Right atrium auricular region (tissue), 2 donors: ENCODE data around the gene PCYOX1L. TPM values are rescaled to one million over a fixed set of nuclear protein-coding genes. Genes with fewer than 3 reads are reported as not detected.

Experiments
- DNase-seq: peaks from one replicate; pipeline ENCODE4 v3.0.0-alpha.2; 2019; ENCODE audit warnings: low spot score
- H3K27ac ChIP-seq, 2 donors: fragments of 200-600 bp; sonication (generic); 1 replicate in 1 of 2; 2 replicates in 1 of 2; pipeline ENCODE4 v1.5.1; 2016 to 2019
- H3K27me3 ChIP-seq, 2 donors: fragments of 200-600 bp; sonication (generic); one replicate each; pipeline versions ENCODE4 v1.5.1 to v1.6.0; 2017 to 2019
- H3K36me3 ChIP-seq: fragments of 200-600 bp; sonication (generic); one replicate; pipeline ENCODE4 v1.5.1; 2016
- H3K4me1 ChIP-seq, 2 donors: fragments of 200-600 bp; sonication (generic); one replicate each; pipeline versions ENCODE4 v1.5.1 to v1.6.0; 2017 to 2019
- H3K4me3 ChIP-seq, 2 donors: fragments of 200-600 bp; sonication (generic); 1 replicate in 1 of 2; 2 replicates in 1 of 2; pipeline ENCODE4 v1.5.1; 2017 to 2019; ENCODE audit warnings: mild to moderate bottlenecking in 1 of 2, moderate library complexity in 1 of 2
- H3K9me3 ChIP-seq, 2 donors: fragments of 200-600 bp; sonication (generic); one replicate each; pipeline ENCODE4 v1.5.1; 2019
- CTCF ChIP-seq, 2 donors: fragments of 200-600 bp; sonication (generic); IDR thresholded peaks; one replicate each; pipeline ENCODE4 v1.5.1; 2019; ENCODE audit warnings: antibody characterized with exemption in 2 of 2
- total RNA-seq, 2 donors: library from RNA; depleted of rRNA; stranded (reverse); fragments of >200 nt; gene quantifications; one replicate each; pipeline ENCODE4 v1.1.0, GENCODE V29; 2016

Gene PCYOX1L
- 1 to 10 TPM; 4.0 to 5.6 TPM for total RNA-seq

DNA sequence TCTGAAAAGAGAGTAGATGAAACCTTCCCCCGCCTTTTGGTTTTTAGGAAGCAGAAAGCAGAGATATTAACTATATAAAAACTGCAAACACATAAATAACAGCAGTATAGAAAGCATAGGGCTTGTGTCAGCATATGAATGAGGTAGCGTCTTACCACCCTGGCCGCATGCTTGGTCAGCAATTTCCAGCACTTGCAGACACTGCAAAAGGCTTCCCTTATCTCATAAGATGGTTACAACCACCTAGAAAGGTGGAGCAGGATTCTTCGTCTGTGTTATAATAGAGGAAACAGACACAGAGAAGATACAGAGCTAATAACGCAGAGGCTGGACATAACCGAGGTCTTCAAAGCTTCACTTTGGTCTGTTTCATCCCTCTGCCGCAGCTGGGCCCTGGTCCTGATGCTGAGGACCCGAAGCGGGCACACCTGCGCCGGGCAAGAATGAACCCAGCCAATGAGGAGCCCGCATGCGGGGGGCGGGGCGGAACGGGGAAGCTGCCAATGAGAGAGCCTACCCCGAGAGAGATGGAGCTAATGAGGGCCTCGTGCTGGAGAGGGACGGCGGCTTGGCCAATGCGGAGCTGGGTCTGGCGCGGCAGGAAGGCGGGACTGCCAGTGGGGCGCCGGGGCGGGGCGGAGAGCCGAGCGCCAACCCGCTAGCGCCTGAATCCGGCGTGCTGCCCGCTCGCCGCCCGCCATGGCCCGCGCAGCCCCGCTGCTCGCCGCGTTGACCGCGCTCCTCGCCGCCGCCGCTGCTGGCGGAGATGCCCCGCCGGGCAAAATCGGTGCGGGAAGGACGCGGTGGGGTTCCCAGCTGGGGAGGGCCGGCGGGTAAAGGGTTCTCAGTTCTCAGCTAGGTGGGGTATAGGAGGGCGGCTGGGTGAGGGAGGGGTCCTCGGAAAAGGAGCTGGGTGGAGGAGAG, at the start of gene PCYOX1L:
PCYOX1L (plus strand) TSS at position 677 of the 924 bp plus-strand sequence; CDS start at position 700, 23 bp downstream.
- Histone ChIP-seq H3K27me3 (no peaks in the 10 kb centered on the region), H3K36me3 (peaks cover 4% of the 10 kb centered on the region), H3K9me3 (no peaks in the 10 kb centered on the region), H3K27ac (peak within 1 kb of the TSS; percentile 79 to 80), H3K4me1 (peaks cover 0 to 12% of the 10 kb centered on the region in 2 donors), H3K4me3 (peak within 1 kb of the TSS; percentile 70 to 74)
- no peak for TF ChIP-seq CTCF (IDR thresholded peaks at IDR 0.05)
- DNase-seq: peak; percentile 97

DNA sequence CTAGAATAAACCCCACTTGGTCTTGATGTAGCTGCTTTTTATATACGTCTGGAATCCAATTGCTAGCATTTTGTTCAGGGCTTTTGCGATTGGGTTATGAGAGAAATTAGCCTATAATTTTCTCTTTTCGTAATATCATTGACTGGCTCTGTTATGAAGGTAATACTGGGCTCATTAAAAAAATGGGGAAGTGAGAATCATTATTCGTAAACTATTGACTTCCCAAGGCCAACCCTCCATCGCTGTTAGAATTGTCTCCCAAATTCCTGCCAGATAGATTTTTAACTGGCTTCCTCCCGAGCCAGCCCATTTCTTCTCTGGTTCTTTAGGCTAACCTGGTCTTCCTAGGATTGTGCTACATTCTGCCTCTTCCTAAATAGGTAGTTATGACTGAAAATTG, 48.5 kb upstream of the PCYOX1L start:
- H3K36me3 ChIP-seq: peaks cover 82% of the 10 kb centered on the region
- H3K4me3 ChIP-seq: no peak overlapping the region
- no peak overlapping the region for H3K27ac ChIP-seq
- no peak for DNase-seq
- no peaks in the 10 kb centered on the region for H3K9me3 ChIP-seq
- no peak for TF ChIP-seq CTCF (IDR thresholded peaks at IDR 0.05)
- no peaks in the 10 kb centered on the region for H3K27me3 ChIP-seq
- peaks cover 0 to 8% of the 10 kb centered on the region in 2 donors for H3K4me1 ChIP-seq

DNA sequence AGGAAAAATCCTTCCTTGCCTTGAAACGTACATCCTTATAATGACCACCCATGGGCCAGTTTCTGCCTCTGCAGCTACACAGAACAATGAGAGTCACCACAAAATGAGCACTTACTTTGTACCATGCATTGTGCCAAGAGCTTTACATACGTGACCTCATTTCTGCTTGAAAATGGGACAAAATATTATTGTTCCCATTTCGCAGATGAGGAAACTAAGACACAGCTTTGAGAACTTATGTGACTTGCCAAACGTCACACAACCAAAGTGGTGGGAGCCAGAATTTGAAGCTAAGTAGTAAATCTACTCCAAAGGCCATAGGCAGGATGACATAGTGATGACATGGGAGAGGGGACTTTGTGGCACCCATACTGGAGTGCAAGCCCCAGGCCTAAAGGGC, 47.4 kb upstream of the PCYOX1L start:
- Histone ChIP-seq H3K27me3 (no peaks in the 10 kb centered on the region), H3K4me1 (peaks cover 0 to 8% of the 10 kb centered on the region in 2 donors), H3K4me3 (no peak overlapping the region), H3K9me3 (no peaks in the 10 kb centered on the region), H3K27ac (no peak overlapping the region), H3K36me3 (peaks cover 72% of the 10 kb centered on the region)
- no peak for DNase-seq
- no peak for TF ChIP-seq CTCF (IDR thresholded peaks at IDR 0.05)

- Histone ChIP-seq H3K4me1 (peaks cover 0 to 8% of the 10 kb centered on the region in 2 donors), H3K4me3 (no peak overlapping the region), H3K9me3 (no peaks in the 10 kb centered on the region), H3K36me3 (peaks cover 70% of the 10 kb centered on the region), H3K27me3 (no peaks in the 10 kb centered on the region), H3K27ac (no peak overlapping the region)
- no peak for DNase-seq
- TF ChIP-seq CTCF (IDR thresholded peaks at IDR 0.05): no peak
These were observed 46.7 kb upstream of the PCYOX1L start for GRCh38 chr5:149310947-149311658.

- no peak overlapping the region for H3K27ac ChIP-seq
- H3K4me3 ChIP-seq: no peak overlapping the region
- TF ChIP-seq CTCF (IDR thresholded peaks at IDR 0.05): no peak
- peaks cover 58% of the 10 kb centered on the region for H3K36me3 ChIP-seq
- DNase-seq: no peak
- no peaks in the 10 kb centered on the region for H3K27me3 ChIP-seq
- H3K4me1 ChIP-seq: peaks cover 0 to 13% of the 10 kb centered on the region in 2 donors
- H3K9me3 ChIP-seq: no peaks in the 10 kb centered on the region
These were observed 44.5 kb upstream of the PCYOX1L start for GRCh38 chr5:149313151-149313841.
